Tibial nerve (tissue), 3 donors: ENCODE results near the gene ATP5F1D.

Source experiments
- POLR2A ChIP-seq, 2 donors: fragments of 450-650 bp; IDR thresholded peaks; one replicate each; pipeline ENCODE4 v1.6.1; 2017; ENCODE audit warnings: antibody characterized with exemption in 2 of 2, mild to moderate bottlenecking in 2 of 2, moderate library complexity in 2 of 2
- TF ChIP-seq, protein P1 (sequence below), 5 experiments: fragments of 200-600 bp in 3 of 5; fragments of 450-650 bp in 2 of 5; sonication (generic) in 3 of 5; IDR thresholded peaks; one replicate each; pipeline ENCODE4 v1.5.1; 2016 to 2019; ENCODE audit warnings: antibody characterized with exemption in 5 of 5, mild to moderate bottlenecking in 3 of 5, moderate library complexity in 2 of 5

- TF ChIP-seq, protein P1, sequence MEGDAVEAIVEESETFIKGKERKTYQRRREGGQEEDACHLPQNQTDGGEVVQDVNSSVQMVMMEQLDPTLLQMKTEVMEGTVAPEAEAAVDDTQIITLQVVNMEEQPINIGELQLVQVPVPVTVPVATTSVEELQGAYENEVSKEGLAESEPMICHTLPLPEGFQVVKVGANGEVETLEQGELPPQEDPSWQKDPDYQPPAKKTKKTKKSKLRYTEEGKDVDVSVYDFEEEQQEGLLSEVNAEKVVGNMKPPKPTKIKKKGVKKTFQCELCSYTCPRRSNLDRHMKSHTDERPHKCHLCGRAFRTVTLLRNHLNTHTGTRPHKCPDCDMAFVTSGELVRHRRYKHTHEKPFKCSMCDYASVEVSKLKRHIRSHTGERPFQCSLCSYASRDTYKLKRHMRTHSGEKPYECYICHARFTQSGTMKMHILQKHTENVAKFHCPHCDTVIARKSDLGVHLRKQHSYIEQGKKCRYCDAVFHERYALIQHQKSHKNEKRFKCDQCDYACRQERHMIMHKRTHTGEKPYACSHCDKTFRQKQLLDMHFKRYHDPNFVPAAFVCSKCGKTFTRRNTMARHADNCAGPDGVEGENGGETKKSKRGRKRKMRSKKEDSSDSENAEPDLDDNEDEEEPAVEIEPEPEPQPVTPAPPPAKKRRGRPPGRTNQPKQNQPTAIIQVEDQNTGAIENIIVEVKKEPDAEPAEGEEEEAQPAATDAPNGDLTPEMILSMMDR (IDR thresholded peaks at IDR 0.05), result no peak
- TF ChIP-seq POLR2A (IDR thresholded peaks at IDR 0.05), result no peak
Measured at GRCh38 chr19:1290703-1291651, 49.4 kb downstream of the ATP5F1D start.
